Upper lobe of left lung (tissue), 6 donors: ENCODE measurements around the gene PDXK. TPM values are rescaled to one million over a fixed set of nuclear protein-coding genes. Genes with fewer than 3 reads are reported as not detected.

Source experiments
- ATAC-seq, 2 donors: fragments of 200-7000 bp; cut with Tn5 transposase; one replicate each; pipeline ENCODE4 v1.9.1; 2022; ENCODE audit warnings: mild to moderate bottlenecking in 2 of 2, moderate library complexity in 2 of 2; ENCODE audit not compliant: low FRiP score in 2 of 2
- DNase-seq, 2 donors: peaks; one replicate each; pipeline ENCODE4 v3.0.0-alpha.2; 2019 to 2020
- H3K27ac ChIP-seq, 4 donors: fragments of 200-600 bp; sonication (generic); one replicate each; pipeline ENCODE4 v1.5.1; 2016 to 2019
- H3K27me3 ChIP-seq, 4 donors: fragments of 200-600 bp; sonication (generic); one replicate each; pipeline ENCODE4 v1.5.1; 2017 to 2019
- H3K36me3 ChIP-seq, 4 donors: fragments of 200-600 bp; sonication (generic); one replicate each; pipeline ENCODE4 v1.5.1; 2016 to 2019
- H3K4me1 ChIP-seq, 4 donors: fragments of 200-600 bp; sonication (generic); one replicate each; pipeline ENCODE4 v1.5.1; 2018 to 2019
- H3K4me3 ChIP-seq, 4 donors: fragments of 200-600 bp; sonication (generic); one replicate each; pipeline ENCODE4 v1.5.1; 2017 to 2019; ENCODE audit warnings: mild to moderate bottlenecking in 2 of 4, moderate library complexity in 1 of 4
- H3K9me3 ChIP-seq, 4 donors: fragments of 200-600 bp; sonication (generic); one replicate each; pipeline ENCODE4 v1.5.1; 2018 to 2019
- EP300 ChIP-seq, 4 donors: sonication (generic); formaldehyde crosslinking; IDR thresholded peaks; one replicate each; pipeline ENCODE4 v1.5.1; 2017; ENCODE audit warnings: antibody characterized with exemption in 4 of 4, control low read depth in 2 of 4
- POLR2A ChIP-seq, 4 donors: fragments of 450-650 bp; IDR thresholded peaks; one replicate each; pipeline ENCODE4 v1.5.1; 2016 to 2017; ENCODE audit warnings: antibody characterized with exemption in 4 of 4, mild to moderate bottlenecking in 2 of 4
- POLR2AphosphoS5 ChIP-seq, 2 donors: sonication (generic); formaldehyde crosslinking; IDR thresholded peaks; one replicate each; pipeline ENCODE4 v1.5.1; 2017; ENCODE audit warnings: antibody characterized with exemption in 2 of 2
- WGBS, 2 donors: methylation state at CpG; one replicate each; pipeline ENCODE4 v1.1.5; 2017 to 2018; 5-methylcytosine and 5-hydroxymethylcytosine counted together
- total RNA-seq, 6 donors: library from RNA; depleted of rRNA in 4 of 6; stranded (reverse); fragments of >200 nt in 4 of 6; gene quantifications; one replicate each; pipeline versions ENCODE4 v1.1.0 to v1.2.1, GENCODE V29; 2016 to 2021
- TF ChIP-seq, protein P1 (sequence below), 6 experiments: fragments of 450-650 bp in 4 of 6; fragments of 200-600 bp in 2 of 6; sonication (generic) in 2 of 6; IDR thresholded peaks; one replicate each; pipeline ENCODE4 v1.5.1; 2016 to 2019; ENCODE audit warnings: antibody characterized with exemption in 6 of 6
- donor health status: DM: no; HTN: no; CAD: no; lungs with moderate emphysema.
- donor health status: DM: no; HTN: yes; CAD: no; lungs with severe emphysema.

Gene PDXK
- total RNA-seq, 6 donors from 2014 or later = 105 to 301 (median 207) TPM

DNA sequence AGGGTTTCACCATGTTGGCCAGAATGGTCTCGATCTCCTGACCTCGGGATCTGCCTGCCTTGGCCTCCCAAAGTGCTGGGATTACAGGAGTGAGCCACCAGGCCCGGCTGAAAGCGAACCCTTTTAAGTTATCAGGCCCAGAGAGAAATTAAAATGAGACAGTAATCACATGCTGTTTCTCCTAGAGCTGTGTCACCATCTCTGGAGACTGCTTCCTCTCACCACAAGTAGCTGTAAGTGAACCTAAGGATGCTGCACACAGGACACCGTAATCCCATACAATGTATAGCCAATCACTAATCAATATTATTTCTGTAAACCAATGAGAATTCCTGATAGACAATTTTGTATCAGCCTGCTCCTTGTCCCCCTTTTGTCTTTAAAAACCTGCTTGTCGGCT lies 62.9 kb downstream of the PDXK start:
- WGBS, 2 donors = 85 to 90% methylated on average over 6 of the region's 6 CpGs
- Histone ChIP-seq H3K4me3 (no peak overlapping the region), H3K27ac (peak overlapping the region; percentile 55 to 84 (median 69)), H3K9me3 (no peaks in the 10 kb centered on the region), H3K4me1 (peaks cover 0 to 16% (median 7%) of the 10 kb centered on the region in 4 donors), H3K36me3 (no peaks in the 10 kb centered on the region), H3K27me3 (no peaks in the 10 kb centered on the region)
- TF ChIP-seq, protein P1, sequence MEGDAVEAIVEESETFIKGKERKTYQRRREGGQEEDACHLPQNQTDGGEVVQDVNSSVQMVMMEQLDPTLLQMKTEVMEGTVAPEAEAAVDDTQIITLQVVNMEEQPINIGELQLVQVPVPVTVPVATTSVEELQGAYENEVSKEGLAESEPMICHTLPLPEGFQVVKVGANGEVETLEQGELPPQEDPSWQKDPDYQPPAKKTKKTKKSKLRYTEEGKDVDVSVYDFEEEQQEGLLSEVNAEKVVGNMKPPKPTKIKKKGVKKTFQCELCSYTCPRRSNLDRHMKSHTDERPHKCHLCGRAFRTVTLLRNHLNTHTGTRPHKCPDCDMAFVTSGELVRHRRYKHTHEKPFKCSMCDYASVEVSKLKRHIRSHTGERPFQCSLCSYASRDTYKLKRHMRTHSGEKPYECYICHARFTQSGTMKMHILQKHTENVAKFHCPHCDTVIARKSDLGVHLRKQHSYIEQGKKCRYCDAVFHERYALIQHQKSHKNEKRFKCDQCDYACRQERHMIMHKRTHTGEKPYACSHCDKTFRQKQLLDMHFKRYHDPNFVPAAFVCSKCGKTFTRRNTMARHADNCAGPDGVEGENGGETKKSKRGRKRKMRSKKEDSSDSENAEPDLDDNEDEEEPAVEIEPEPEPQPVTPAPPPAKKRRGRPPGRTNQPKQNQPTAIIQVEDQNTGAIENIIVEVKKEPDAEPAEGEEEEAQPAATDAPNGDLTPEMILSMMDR (IDR thresholded peaks at IDR 0.05) = no peak
- TF ChIP-seq POLR2AphosphoS5 (IDR thresholded peaks at IDR 0.05) = no peak
- no peak for ATAC-seq
- DNase-seq = no peak

DNA sequence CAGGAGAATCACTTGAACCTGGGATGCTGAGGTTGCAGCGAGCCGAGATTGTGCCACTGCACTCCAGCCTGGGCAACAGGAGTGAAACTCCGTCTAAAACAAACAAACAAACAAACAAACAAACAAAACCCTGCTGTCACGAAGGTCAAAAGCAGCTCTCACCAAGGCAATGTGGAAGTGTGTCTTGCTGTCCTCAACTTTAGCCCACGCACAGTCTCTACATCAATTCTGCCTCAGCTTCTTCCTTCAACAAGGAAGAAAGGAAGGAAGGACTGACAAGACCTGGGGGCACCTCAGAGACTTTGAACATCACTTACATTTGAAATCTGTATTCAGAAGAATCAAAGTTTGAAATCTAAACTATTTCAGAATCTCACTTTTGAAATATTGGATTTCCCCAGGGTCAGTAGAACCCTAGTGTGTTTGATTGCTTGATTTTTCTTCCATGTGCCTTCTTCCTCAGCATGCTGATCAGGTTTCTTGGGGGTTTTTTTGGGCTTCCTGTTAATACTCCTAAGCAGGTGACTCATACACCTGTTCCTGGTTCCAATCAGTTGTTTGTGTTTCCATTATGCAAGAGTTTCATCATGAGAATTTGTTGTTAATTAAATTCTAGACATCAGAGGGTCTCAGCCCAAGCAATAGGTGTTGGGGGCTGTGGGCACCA lies 63.6 kb downstream of the PDXK start:
- WGBS, 2 donors = 74 to 75% methylated on average over 5 of the region's 5 CpGs
- Histone ChIP-seq H3K9me3 (no peaks in the 10 kb centered on the region), H3K4me1 (peaks cover 0 to 16% (median 7%) of the 10 kb centered on the region in 4 donors), H3K27ac (peak overlapping the region; percentile 55 to 84 (median 70)), H3K36me3 (no peaks in the 10 kb centered on the region), H3K27me3 (no peaks in the 10 kb centered on the region), H3K4me3 (no peak overlapping the region)
- DNase-seq (no peak), ATAC-seq (no peak)
- no peak for TF ChIP-seq POLR2AphosphoS5 (IDR thresholded peaks at IDR 0.05)
- no peak for TF ChIP-seq POLR2A (IDR thresholded peaks at IDR 0.05)
- TF ChIP-seq, protein P1 (IDR thresholded peaks at IDR 0.05) = no peak
- peak in 1 of 4 donors; percentile 94 for TF ChIP-seq EP300 (IDR thresholded peaks at IDR 0.05)

DNA sequence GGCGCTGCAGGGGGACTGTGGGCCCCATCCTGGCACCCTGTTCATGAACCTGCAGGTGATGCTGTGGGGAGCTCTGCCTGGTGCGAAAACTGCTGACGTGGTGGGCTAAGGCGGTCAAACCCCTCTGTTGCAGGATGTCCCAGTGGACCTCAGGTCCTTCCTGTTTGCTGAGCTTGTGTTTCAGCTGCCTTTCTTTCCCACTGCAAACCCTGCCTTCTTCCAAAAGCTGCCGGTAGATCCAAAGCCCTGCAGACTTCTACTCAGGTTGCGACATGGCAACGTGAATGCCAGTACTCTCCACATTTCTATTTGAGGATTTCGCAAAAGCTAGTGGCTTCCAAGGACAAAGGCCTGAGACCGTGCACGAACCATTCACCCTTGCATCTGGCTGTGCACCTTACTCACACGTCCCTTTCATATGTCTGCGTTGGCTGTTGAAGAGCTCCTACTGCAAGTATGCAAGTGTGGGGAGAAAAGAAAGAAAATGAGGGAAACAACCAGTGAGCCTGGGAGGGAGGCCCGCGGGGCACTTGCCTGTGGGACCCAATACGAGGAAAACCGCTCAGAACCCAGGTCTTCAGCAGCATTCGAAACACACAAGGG lies 64.3 kb downstream of the PDXK start:
- ATAC-seq (peak; percentile 40 to 56), DNase-seq (peak in 1 of 2 donors; percentile 81)
- H3K9me3 ChIP-seq = no peaks in the 10 kb centered on the region
- 62 to 72% methylated on average over 16 to 17 of the region's 17 CpGs for WGBS, 2 donors
- peak in 1 of 4 donors; percentile 12 for TF ChIP-seq POLR2A (IDR thresholded peaks at IDR 0.05)
- peak in 1 of 4 donors; percentile 45 for TF ChIP-seq EP300 (IDR thresholded peaks at IDR 0.05)
- TF ChIP-seq, protein P1 (IDR thresholded peaks at IDR 0.05) = no peak
- TF ChIP-seq POLR2AphosphoS5 (IDR thresholded peaks at IDR 0.05) = no peak
- H3K36me3 ChIP-seq = no peaks in the 10 kb centered on the region
- no peaks in the 10 kb centered on the region for H3K27me3 ChIP-seq
- peaks cover 0 to 16% (median 7%) of the 10 kb centered on the region in 4 donors for H3K4me1 ChIP-seq
- peak overlapping the region; percentile 17 to 84 (median 70) for H3K27ac ChIP-seq
- H3K4me3 ChIP-seq = no peak overlapping the region

GRCh38 chr21:43785134-43785533 lies 66.2 kb downstream of the PDXK start:
- H3K4me1 ChIP-seq = peaks cover 5 to 22% (median 15%) of the 10 kb centered on the region in 4 donors
- no peak overlapping the region for H3K4me3 ChIP-seq
- no peak for DNase-seq
- H3K9me3 ChIP-seq = no peaks in the 10 kb centered on the region
- whole genome bisulfite sequencing, 2 donors = 49 to 51% methylated on average over 3 of the region's 3 CpGs
- ATAC-seq = no peak
- H3K27me3 ChIP-seq = no peaks in the 10 kb centered on the region
- H3K27ac ChIP-seq = no peak overlapping the region
- H3K36me3 ChIP-seq = no peaks in the 10 kb centered on the region
- TF ChIP-seq POLR2A (IDR thresholded peaks at IDR 0.05) (no peak), EP300 (IDR thresholded peaks at IDR 0.05) (no peak), POLR2AphosphoS5 (IDR thresholded peaks at IDR 0.05) (no peak)
- TF ChIP-seq, protein P1 (IDR thresholded peaks at IDR 0.05) = no peak
